NCI-H1930 (cell line): Measurements from ENCODE around the gene SGCG.

ENCODE experiments used
- DNase-seq, 2 experiments: peaks; one replicate each; lab custom pipeline; 2025; lab: John Stamatoyannopoulos, UW

SGCG gene

DNA sequence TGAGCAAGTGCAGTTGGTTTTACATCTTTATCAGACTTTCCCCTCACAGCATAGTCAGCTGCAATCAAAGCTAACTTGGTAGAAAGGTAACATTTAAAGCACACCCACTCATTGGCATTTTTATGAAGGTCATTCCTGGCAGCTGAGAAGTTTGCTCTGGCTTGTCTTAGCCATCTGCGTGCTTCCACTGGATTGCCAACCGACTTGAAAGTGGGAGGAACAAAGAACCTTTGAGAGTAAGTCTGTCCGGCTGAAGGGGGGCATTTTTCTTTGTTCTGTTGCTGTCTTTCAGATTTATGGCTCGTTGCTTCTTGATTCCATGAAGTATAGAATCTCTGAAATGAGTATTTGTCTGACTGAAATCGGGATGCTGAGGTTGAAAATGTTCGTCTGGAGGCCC lies 149.6 kb downstream of the SGCG start:
- no peak for DNase-seq

DNA sequence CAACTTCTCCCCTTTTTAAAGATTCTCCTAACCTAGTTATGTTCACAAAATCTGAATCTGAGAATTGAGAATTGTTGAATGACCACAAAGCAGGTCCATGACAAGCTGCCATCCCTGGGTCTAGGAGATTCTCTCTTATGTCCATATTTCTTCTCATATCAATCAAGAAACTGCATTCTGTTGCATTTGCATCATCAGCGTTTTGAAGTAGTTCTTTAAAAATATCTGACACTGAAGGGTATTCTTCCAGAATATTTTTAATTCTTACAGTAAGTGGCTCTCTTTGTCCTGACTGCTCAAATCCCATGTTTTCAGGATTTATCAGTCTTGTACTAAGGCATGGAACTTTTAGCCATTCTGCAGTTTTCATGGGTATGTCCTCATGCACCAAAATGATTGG lies 158.4 kb downstream of the SGCG start:
- DNase-seq: no peak

DNA sequence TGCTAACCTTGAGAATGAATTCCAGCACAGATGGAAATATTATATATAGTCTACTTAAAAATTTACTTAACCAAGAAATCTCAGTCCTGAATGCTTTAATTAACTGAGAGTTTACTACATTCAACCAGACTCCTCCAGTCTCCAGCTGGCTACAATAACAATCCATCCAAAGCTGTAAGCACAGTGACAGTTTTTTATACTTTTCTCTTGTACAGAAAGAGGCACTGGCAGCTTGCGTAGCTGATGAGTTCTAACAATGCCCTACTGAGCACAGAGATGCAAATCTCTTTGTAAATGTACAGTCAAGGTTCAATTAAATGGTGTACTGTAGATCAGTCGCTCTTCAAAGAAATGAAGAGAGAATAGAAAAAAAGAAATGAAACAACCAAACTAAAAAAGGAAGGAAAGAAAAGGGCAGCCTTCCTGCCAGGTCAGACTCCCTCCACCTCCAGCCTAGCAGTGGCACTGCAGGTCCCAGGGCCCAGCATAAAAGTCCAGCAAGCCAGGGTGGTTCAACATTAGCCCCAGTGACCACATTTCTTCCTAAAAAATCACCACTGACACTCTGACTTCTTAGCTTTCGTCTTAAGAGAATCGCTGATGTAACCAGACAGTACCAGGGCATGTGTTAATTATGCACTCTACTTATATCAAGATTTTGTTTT lies 164.3 kb downstream of the SGCG start:
- no peak for DNase-seq

DNA sequence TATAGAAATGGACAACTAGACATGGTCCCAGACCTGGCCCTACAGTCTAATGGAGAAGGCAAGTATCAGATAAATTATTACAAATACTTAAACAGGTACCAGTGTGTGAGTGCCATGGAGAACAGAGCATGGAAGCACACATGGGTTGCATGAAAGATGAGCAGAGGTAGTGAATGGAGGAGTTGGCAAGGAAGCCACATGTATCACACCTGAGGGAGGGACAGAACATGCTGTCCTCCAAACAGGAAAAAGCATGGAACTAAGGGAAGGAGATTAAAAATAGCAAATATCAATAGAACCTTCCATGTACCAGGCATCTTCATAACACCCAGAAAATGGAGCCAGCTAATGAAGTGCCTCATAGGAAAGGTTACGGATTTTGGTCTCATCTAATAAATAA lies 166.8 kb downstream of the SGCG start:
- DNase-seq: no peak

DNA sequence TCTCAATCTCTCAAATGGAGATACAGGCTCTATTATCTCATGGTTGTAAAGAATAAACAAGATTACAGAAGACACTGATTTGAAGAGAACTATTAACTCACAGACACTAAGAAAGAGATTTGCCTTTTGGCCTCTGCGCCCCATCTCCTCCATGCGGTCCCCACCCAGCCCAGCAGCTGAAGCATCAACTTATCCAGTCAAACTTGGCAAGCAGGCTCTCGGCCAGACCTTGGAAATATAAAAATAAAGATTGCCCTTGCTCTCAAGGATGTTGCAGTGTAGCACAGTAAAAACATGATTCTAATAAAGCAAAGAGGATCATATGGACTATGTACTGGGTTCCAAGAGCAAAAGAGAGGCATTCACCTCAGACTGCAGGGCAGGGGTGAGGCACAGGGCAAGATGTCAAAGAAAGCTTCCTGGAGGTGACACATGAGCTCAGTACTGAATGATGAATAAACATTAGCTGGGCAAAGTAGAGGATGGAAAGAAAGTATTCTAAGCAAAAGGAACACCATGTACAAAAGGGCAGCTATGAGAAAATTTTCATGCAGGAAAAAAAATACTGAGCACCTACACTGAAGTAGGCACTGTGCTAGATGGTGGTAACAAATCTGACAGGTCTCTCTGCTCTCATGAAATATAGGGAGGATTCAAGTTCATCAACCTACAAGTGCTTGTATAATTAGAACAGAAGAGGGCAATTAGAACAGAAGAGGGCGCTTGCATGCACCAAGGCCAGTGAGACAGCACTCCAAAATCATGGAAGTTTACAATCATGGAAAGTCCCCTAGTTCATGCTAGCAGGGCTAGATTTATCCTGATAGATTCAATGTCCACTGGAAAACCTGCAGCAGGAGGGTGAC lies 167.7 kb downstream of the SGCG start:
- no peak for DNase-seq

DNA sequence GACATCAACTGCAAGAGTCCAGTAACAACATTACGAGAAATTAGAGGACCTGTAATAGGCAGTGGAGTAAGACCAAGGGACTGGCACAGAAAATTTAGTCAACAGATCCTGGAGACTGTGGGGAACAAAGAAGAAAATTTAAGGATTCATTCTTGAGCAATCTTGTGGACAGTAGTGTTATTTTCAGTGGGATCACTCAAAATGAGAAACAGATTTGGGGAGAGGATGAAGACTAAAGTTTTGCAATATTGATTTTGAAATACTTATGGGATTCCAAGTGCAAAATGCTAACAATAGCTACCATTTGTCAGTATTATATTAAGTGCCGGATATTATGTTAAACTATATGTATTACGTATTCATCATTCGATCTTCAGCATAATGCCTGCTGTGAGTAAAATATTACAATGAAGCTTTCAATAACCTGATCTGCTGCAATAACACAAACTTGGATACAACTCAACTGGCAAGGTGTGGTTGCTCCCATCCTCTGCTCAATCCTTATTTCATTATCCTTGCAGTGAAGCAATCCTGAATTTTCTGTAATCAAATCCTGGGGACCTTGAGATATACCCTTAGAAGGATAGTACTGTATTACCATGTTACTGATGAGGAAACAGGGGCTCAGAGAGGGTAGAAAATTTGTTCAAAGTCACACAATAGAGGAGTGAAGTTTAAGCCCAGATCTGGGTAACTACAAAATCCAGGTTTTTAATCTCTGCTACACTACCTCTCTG lies 168.6 kb downstream of the SGCG start:
- DNase-seq: no peak

DNA sequence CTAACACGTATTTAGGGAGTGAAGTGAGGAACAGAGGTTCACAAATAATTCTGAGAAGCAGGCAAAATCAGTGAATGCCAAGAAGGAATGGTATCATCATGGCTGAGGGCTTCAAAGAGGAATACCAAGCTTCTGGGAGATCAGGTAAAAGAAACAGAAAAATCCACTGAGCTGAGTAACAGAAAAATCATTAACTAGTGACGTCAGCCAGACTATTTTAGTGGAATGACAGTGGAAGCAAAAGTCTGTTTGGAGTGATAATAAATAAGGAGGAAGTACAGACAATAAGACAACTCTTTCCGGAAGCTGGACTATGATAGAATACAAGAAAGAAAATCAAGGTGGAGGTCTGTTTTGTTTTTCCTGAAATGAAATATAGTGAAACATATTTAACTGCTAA lies 169.2 kb downstream of the SGCG start:
- no peak for DNase-seq

DNA sequence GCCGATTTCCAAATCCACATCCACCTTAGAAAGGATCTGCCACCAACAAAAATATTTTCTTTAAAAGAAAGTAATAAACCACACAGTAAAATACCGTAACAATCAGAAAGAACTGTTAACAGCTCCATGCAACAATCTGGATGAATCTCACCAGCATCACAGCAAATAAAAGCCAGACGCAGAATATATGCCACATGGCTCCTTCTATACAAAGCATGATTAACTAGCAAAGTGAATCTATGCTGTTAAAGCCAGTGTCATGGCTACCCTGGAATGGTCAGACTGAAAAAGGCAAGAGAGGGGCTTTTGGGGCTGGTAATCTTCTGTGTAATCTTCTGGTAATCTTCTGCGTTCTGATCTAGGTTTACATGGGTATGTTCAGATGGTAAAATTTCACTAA lies 171.4 kb downstream of the SGCG start:
- no peak for DNase-seq

DNA sequence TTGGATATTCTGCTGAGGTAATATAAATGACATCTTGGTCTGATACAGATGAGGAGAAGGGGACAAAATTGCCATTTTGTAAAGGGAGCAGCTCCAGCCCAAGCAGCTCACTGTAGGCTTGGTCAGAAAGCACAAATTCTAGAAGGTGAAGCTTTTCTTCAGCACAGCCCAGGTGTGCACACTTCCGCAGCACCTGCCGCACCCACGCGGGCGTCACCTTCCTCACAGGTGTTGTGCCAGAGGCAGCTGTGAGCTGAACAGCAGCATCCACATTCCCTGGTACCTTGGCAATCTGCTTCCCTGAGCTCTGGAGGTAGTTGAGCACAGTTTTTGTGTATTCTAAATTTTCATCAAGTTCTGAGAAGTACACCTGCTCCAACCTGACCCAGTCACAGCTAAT lies 173.7 kb downstream of the SGCG start:
- DNase-seq: no peak

DNA sequence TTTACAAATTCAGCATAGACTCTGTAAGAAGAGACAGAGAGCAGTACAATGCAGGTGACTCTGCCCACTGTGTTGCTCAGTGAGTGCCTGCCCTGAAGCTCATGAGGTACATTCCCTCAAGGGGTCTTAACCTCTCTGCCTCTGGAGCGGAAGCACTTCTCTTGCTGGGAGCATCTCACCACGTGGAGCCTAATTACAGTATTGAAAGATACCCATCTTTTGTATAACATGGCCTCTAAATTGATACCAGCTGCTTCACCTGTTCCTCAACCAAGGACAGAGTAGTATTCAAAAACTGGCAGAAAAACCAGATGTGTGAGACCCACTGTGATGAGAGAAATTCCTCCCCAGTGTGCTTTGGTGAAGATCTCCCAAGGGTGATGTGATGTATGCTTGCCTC lies 175.6 kb downstream of the SGCG start:
- no peak for DNase-seq

DNA sequence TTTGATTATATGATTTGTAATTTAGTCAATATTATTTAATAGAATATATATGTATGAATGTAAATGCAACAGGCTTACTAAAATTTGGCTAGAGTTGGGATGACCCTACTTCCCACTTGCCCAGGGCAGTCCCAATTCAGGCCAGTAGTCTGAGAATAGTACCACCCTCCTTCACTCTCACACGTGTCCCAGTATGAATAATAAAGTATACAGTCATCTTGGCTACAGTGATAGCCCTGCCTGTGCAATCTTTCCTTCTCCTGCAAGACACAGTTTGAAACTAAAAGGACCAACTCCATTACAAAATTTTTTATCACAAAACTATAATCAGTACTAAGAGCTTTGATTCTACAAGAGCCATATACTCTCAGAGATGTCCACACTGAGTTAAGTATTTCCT lies 176.6 kb downstream of the SGCG start:
- no peak for DNase-seq

DNA sequence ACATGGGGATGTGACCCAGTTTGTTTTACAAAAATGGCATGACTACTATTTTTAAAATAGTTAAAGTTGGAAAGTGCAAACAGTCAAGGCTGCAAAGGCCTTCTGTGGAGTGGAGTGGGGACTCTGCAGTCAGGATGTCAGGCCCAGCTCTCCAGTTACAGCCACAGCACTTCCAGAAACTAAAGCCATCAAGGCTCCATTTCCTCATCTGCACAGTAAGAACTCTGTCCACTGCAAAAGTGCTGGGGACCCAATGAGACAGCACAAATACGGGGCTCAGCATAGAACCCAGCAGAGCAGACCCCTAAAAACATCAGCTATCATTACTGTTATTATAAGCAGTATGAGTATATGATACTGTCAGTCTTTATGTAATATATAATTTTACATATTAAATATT lies 179.1 kb downstream of the SGCG start:
- no peak for DNase-seq

DNA sequence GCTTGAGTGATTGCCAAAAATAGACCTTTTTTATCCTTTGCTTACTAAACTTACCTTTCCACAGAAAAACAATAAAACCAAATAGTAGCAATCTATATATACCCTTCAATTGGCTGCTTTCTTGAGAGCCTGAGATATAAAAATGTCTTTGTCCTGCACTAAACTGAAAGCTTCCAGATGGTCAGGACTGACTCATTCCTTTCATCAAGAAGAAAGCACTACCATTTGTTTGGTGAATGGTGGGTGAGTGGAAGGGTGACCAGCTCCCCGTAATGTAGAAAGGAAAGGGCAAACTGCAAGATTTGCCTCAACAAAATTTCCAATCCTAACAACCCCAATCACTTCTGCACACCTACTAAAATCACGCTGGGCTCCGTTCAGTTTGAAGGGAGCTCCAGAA lies 184.9 kb downstream of the SGCG start:
- no peak for DNase-seq

DNA sequence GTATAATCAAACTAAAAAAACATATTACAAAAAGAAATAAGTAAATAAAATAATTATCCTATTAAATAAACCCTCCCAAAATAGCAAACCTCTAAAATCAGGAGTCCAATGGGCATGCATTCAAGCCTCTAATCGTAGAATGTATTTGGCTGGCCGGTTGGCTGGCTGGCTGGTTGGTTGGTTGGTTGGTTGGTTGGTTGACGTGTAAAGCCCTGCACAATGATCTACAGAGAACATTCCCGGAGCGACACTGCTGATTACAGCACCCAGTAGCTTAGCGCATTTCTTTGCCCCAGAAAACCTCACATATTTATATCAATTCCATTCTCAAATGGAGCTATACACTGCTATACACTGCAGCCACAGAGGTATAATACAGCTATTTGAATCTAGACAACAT lies 187.1 kb downstream of the SGCG start:
- no peak for DNase-seq

DNA sequence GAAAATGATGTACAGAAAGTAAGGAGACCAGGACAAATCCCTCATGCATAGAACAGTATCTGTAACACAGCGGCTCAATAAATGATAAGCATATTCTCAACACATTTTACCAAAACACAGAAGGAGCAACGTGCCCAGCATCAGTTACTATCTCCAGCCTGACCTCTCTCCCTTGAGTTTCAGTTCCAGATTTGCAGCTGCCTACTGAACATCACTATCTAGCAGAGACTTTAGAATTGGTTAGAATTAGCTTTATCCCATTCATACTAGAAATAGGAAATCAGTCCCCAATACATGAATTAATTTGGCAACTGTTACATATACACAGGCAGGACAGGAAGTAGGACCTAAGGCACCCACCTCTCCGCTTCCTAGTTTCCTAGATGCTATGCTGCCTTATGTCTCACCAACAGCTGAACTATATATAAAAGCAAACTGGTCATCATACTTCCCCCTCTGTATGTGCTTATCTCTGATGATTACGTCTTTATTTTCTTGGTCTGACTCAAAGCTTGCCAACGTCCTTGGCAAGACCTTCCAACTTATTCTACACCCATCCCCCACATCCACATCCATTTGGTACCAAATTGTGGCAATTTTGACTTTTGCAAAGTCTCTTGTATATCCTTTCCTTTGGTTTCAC lies 191.6 kb downstream of the SGCG start:
- DNase-seq: no peak
